ENCODE data around the gene NFIA.

Gene NFIA

DNA sequence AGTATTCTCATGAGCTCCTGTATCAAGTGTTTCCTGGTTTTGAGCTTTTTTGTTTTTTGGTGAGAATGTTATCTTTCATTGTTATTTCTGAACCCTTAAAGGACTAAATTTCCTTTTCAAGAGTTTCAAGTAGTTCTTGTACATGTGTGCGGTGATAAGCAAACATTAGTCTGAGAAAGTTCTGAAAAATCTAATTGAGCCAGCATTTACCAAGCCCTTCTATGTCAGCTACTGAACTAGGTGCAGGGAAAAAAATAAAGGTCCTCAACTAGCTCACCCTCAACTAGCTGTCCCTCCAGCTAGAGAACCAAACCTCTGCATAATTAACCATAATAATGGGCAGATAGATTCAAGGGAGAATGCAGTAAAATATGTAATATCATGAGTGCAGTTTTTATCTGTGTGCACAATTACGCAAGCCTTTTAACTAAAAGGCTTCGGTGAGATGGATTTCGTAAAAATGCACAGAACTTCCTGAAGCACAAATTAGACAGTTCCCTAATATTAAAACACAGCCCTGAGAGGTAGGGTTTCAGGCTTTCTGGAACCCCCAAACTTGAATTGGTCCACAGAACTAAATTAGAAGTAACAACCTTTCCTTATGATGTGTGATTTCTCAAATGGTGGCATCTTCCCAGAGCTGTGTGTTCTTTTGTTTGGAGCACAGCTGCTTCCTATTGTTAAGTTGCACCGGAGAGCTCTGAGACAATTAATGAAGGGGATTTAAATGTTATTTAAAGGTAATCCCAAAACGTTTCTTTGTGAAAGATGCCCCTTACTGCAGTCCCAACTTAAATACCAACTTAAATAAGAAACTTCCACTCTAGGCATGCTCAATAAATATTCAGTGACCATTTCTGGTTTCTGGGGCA lies 165.8 kb downstream of the NFIA start:
- Histone ChIP-seq H3K9me3 (ENCODE audit: control insufficient read depth, insufficient read depth, low read length) (no peaks in the 10 kb centered on the region), H3K27me3 (ENCODE audit: control insufficient read depth, insufficient read depth, low read length) (no peaks in the 10 kb centered on the region), H3K4me3 (ENCODE audit: low read length) (no peak overlapping the region), H3K4me1 (ENCODE audit: control insufficient read depth, insufficient read depth, low read length) (no peaks in the 10 kb centered on the region), H3K27ac (ENCODE audit: low read length) (no peak overlapping the region), H3K36me3 (ENCODE audit: control insufficient read depth, insufficient read depth, low read length) (no peaks in the 10 kb centered on the region)
- no CpG with 5 or more reads among the region's 6 CpGs for WGBS (ENCODE audit: insufficient coverage, insufficient read length)
- no peak for DNase-seq (ENCODE audit: low read depth, low spot score)

DNA sequence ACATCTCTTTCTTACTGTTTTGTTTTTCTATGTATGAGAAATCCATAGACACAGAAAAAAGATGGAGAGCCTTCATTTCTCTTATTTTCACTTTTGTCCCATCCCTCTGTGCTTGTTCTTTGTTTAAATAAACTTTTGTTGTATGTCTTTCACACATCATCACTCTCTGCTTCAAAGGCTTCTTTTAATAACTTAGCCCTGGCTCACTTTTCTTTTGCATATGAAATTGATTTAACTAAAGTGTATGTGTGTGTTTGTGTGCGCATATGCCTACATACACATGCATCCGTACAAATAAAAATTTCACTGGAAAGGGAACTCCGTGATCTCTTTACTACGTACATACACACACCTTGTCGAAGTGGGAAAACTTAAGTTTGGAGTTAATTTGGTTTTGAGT lies 168.6 kb downstream of the NFIA start:
- H3K9me3 ChIP-seq (ENCODE audit: control insufficient read depth, insufficient read depth, low read length): no peaks in the 10 kb centered on the region
- no peaks in the 10 kb centered on the region for H3K27me3 ChIP-seq (ENCODE audit: control insufficient read depth, insufficient read depth, low read length)
- no CpG with 5 or more reads among the region's 5 CpGs for WGBS (ENCODE audit: insufficient coverage, insufficient read length)
- H3K4me1 ChIP-seq (ENCODE audit: control insufficient read depth, insufficient read depth, low read length): no peaks in the 10 kb centered on the region
- H3K4me3 ChIP-seq (ENCODE audit: low read length): no peak overlapping the region
- no peak overlapping the region for H3K27ac ChIP-seq (ENCODE audit: low read length)
- H3K36me3 ChIP-seq (ENCODE audit: control insufficient read depth, insufficient read depth, low read length): no peaks in the 10 kb centered on the region
- DNase-seq (ENCODE audit: low read depth, low spot score): no peak

- H3K9me3 ChIP-seq (ENCODE audit: control insufficient read depth, insufficient read depth, low read length): no peaks in the 10 kb centered on the region
- no peaks in the 10 kb centered on the region for H3K4me1 ChIP-seq (ENCODE audit: control insufficient read depth, insufficient read depth, low read length)
- H3K36me3 ChIP-seq (ENCODE audit: control insufficient read depth, insufficient read depth, low read length): no peaks in the 10 kb centered on the region
- no CpG with 5 or more reads among the region's 2 CpGs for WGBS (ENCODE audit: insufficient coverage, insufficient read length)
- H3K27me3 ChIP-seq (ENCODE audit: control insufficient read depth, insufficient read depth, low read length): no peaks in the 10 kb centered on the region
- no peak overlapping the region for H3K4me3 ChIP-seq (ENCODE audit: low read length)
- H3K27ac ChIP-seq (ENCODE audit: low read length): no peak overlapping the region
- no peak for DNase-seq (ENCODE audit: low read depth, low spot score)
These were observed 170.8 kb downstream of the NFIA start for GRCh38 chr1:61253059-61253735.

DNA sequence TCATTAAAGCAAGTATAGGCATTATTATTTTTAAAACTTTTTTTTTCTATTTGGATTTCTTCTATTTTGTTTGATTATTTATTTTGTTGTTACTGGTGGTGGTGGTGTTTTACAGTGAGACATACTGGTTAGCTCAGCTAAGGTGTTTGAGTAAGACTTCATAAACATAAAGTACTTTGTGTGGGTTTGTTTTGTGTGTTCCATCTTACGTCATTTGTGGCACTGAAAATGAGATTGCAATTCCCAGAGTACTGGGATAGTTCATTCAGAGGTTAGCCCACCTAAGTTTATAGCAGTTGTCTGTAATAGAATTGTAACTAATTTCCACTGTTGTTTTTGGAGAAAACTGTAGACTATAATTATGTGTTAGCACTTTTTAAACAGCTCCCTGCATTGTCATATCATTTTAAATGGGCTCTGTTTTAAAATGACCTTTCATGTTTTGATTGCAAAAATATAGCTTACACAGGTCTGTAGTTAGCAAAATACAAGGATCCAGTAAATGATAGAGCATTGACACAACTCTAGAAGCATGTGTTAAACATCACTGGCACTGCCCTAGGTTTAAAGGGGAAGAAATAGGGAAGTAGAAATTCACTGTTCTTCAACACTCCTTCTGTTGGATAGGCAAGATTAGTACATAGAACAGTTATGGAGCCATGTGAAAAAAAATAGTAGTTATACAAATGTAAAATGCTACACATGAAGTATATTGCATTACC lies 171.7 kb downstream of the NFIA start:
- Histone ChIP-seq H3K36me3 (ENCODE audit: control insufficient read depth, insufficient read depth, low read length) (no peaks in the 10 kb centered on the region), H3K27me3 (ENCODE audit: control insufficient read depth, insufficient read depth, low read length) (no peaks in the 10 kb centered on the region), H3K9me3 (ENCODE audit: control insufficient read depth, insufficient read depth, low read length) (no peaks in the 10 kb centered on the region), H3K4me1 (ENCODE audit: control insufficient read depth, insufficient read depth, low read length) (no peaks in the 10 kb centered on the region), H3K27ac (ENCODE audit: low read length) (no peak overlapping the region), H3K4me3 (ENCODE audit: low read length) (no peak overlapping the region)
- no peak for DNase-seq (ENCODE audit: low read depth, low spot score)
- WGBS (ENCODE audit: insufficient coverage, insufficient read length): no CpG with 5 or more reads among the region's 1 CpG

- Histone ChIP-seq H3K9me3 (ENCODE audit: control insufficient read depth, insufficient read depth, low read length) (no peaks in the 10 kb centered on the region), H3K27me3 (ENCODE audit: control insufficient read depth, insufficient read depth, low read length) (no peaks in the 10 kb centered on the region), H3K4me1 (ENCODE audit: control insufficient read depth, insufficient read depth, low read length) (no peaks in the 10 kb centered on the region), H3K4me3 (ENCODE audit: low read length) (no peak overlapping the region), H3K36me3 (ENCODE audit: control insufficient read depth, insufficient read depth, low read length) (no peaks in the 10 kb centered on the region), H3K27ac (ENCODE audit: low read length) (no peak overlapping the region)
- no CpG with 5 or more reads among the region's 6 CpGs for WGBS (ENCODE audit: insufficient coverage, insufficient read length)
- no peak for DNase-seq (ENCODE audit: low read depth, low spot score)
These were observed 172.4 kb downstream of the NFIA start for GRCh38 chr1:61254634-61255357.

GRCh38 chr1:61255358-61255703 lies 173.0 kb downstream of the NFIA start:
- Histone ChIP-seq H3K36me3 (ENCODE audit: control insufficient read depth, insufficient read depth, low read length) (no peaks in the 10 kb centered on the region), H3K9me3 (ENCODE audit: control insufficient read depth, insufficient read depth, low read length) (no peaks in the 10 kb centered on the region), H3K27ac (ENCODE audit: low read length) (no peak overlapping the region), H3K27me3 (ENCODE audit: control insufficient read depth, insufficient read depth, low read length) (no peaks in the 10 kb centered on the region), H3K4me3 (ENCODE audit: low read length) (no peak overlapping the region), H3K4me1 (ENCODE audit: control insufficient read depth, insufficient read depth, low read length) (no peaks in the 10 kb centered on the region)
- DNase-seq (ENCODE audit: low read depth, low spot score): no peak
- no CpG with 5 or more reads among the region's 3 CpGs for WGBS (ENCODE audit: insufficient coverage, insufficient read length)

- no peak overlapping the region for H3K4me3 ChIP-seq (ENCODE audit: low read length)
- WGBS (ENCODE audit: insufficient coverage, insufficient read length): no CpG with 5 or more reads among the region's 9 CpGs
These were observed 177.2 kb downstream of the NFIA start for GRCh38 chr1:61259379-61260148.

GRCh38 chr1:61260171-61260570 lies 177.8 kb downstream of the NFIA start:
- no peak for DNase-seq (ENCODE audit: low read depth, low spot score)
- no CpG with 5 or more reads among the region's 7 CpGs for WGBS (ENCODE audit: insufficient coverage, insufficient read length)
- H3K4me3 ChIP-seq (ENCODE audit: low read length): no peak overlapping the region
- H3K27me3 ChIP-seq (ENCODE audit: control insufficient read depth, insufficient read depth, low read length): no peaks in the 10 kb centered on the region
- H3K36me3 ChIP-seq (ENCODE audit: control insufficient read depth, insufficient read depth, low read length): no peaks in the 10 kb centered on the region
- no peaks in the 10 kb centered on the region for H3K4me1 ChIP-seq (ENCODE audit: control insufficient read depth, insufficient read depth, low read length)
- no peak overlapping the region for H3K27ac ChIP-seq (ENCODE audit: low read length)
- H3K9me3 ChIP-seq (ENCODE audit: control insufficient read depth, insufficient read depth, low read length): no peaks in the 10 kb centered on the region

More at GRCh38 chr1:61259379-61260148, 177.2 kb downstream of the NFIA start:
- H3K27me3 ChIP-seq (ENCODE audit: control insufficient read depth, insufficient read depth, low read length): no peaks in the 10 kb centered on the region
- no peak for DNase-seq (ENCODE audit: low read depth, low spot score)
- no peaks in the 10 kb centered on the region for H3K4me1 ChIP-seq (ENCODE audit: control insufficient read depth, insufficient read depth, low read length)
- H3K27ac ChIP-seq (ENCODE audit: low read length): no peak overlapping the region
- no peaks in the 10 kb centered on the region for H3K9me3 ChIP-seq (ENCODE audit: control insufficient read depth, insufficient read depth, low read length)
- H3K36me3 ChIP-seq (ENCODE audit: control insufficient read depth, insufficient read depth, low read length): no peaks in the 10 kb centered on the region

DNA sequence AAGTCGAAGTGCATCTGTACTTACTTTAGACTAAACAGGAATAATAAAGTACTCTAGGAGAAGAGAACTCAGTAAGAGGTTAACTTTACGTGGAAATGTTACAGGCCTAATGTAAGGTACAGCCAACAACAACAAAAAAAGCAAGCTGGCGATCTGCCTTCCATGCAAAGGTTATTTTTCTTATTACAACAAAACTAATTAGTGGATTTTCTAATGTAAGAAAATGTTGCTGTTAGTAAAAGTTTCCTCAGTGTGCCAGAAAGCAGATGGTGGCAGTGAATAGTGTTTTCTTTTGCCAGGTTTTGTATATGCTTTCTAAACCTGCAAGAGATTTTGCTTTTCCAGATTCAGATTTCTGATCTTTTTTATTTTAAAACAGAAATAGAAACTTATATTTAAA lies 179.2 kb downstream of the NFIA start:
- DNase-seq (ENCODE audit: low read depth, low spot score): no peak
- WGBS (ENCODE audit: insufficient coverage, insufficient read length): no CpG with 5 or more reads among the region's 3 CpGs
- H3K27ac ChIP-seq (ENCODE audit: low read length): no peak overlapping the region
- no peaks in the 10 kb centered on the region for H3K36me3 ChIP-seq (ENCODE audit: control insufficient read depth, insufficient read depth, low read length)
- H3K9me3 ChIP-seq (ENCODE audit: control insufficient read depth, insufficient read depth, low read length): no peaks in the 10 kb centered on the region
- no peaks in the 10 kb centered on the region for H3K27me3 ChIP-seq (ENCODE audit: control insufficient read depth, insufficient read depth, low read length)
- H3K4me1 ChIP-seq (ENCODE audit: control insufficient read depth, insufficient read depth, low read length): no peaks in the 10 kb centered on the region
- H3K4me3 ChIP-seq (ENCODE audit: low read length): no peak overlapping the region
